Tibial nerve (tissue), 4 donors: ENCODE data around the gene RAB40C.

Experiments
- EP300 ChIP-seq, 2 donors: sonication (generic); formaldehyde crosslinking; IDR thresholded peaks; one replicate each; pipeline ENCODE4 v1.6.1; 2017; ENCODE audit warnings: antibody characterized with exemption in 2 of 2, mild to moderate bottlenecking in 1 of 2
- POLR2A ChIP-seq, 2 donors: fragments of 450-650 bp; IDR thresholded peaks; one replicate each; pipeline ENCODE4 v1.6.1; 2017; ENCODE audit warnings: antibody characterized with exemption in 2 of 2, mild to moderate bottlenecking in 2 of 2, moderate library complexity in 2 of 2
- TF ChIP-seq, protein P1 (sequence below), 5 experiments: fragments of 200-600 bp in 3 of 5; fragments of 450-650 bp in 2 of 5; sonication (generic) in 3 of 5; IDR thresholded peaks; one replicate each; pipeline ENCODE4 v1.5.1; 2016 to 2019; ENCODE audit warnings: antibody characterized with exemption in 5 of 5, mild to moderate bottlenecking in 3 of 5, moderate library complexity in 2 of 5

DNA sequence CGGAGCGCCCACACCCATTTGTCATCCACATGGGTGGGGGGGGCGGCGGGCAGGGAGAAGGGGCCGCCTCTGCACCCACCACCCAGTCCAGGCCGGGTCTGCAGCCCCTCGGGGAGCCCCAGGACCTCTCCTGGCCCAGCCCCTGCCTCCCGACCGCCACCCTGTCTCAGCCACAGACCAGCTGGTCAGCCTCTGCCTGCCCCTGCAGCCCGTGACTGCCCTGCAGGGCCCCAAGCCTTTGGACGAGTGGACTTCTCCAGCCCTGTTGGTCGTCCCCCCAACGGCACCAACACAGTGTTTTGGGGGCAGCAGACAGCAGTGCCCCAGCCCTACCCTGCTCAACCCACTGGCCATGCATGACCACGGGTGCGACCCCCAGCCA is 28.5 kb upstream of the RAB40C start:
- TF ChIP-seq EP300 (IDR thresholded peaks at IDR 0.05): no peak
- TF ChIP-seq, protein P1, sequence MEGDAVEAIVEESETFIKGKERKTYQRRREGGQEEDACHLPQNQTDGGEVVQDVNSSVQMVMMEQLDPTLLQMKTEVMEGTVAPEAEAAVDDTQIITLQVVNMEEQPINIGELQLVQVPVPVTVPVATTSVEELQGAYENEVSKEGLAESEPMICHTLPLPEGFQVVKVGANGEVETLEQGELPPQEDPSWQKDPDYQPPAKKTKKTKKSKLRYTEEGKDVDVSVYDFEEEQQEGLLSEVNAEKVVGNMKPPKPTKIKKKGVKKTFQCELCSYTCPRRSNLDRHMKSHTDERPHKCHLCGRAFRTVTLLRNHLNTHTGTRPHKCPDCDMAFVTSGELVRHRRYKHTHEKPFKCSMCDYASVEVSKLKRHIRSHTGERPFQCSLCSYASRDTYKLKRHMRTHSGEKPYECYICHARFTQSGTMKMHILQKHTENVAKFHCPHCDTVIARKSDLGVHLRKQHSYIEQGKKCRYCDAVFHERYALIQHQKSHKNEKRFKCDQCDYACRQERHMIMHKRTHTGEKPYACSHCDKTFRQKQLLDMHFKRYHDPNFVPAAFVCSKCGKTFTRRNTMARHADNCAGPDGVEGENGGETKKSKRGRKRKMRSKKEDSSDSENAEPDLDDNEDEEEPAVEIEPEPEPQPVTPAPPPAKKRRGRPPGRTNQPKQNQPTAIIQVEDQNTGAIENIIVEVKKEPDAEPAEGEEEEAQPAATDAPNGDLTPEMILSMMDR (IDR thresholded peaks at IDR 0.05): no peak
- TF ChIP-seq POLR2A (IDR thresholded peaks at IDR 0.05): no peak
